NCI-H128 (cell line): ENCODE measurements around the gene CNTNAP2.
"Not testable (repeated sequence)": the region's sequence is repeated elsewhere in the genome, so short reads cannot be mapped to it uniquely, and the experiment has no call there.

Source experiments
- DNase-seq: peaks from one replicate; lab custom pipeline; 2025; ENCODE audit not compliant: unreplicated experiment; lab: John Stamatoyannopoulos, UW

Gene CNTNAP2

GRCh38 chr7:147678943-147679342 lies 1562.3 kb downstream of the CNTNAP2 start:
- no peak for DNase-seq

DNA sequence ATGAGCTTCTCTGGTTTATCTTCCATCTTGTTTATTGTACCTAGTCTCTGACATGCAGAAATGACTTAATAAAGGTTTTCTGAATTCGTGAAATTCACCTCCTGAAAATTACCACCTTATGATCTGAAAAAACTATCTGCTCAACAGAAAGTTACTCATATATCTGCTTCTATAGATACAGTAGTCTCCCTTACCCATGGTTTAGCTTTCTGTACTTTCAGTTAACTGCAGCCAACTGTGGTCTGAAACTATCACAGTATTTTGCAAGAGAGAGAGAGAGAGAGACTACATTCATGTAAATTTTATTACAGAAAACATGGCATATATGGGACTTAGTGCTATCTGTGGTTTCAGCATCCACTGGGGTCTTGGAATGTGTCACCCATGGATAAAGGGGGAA lies 1564.9 kb downstream of the CNTNAP2 start:
- DNase-seq = no peak

DNA sequence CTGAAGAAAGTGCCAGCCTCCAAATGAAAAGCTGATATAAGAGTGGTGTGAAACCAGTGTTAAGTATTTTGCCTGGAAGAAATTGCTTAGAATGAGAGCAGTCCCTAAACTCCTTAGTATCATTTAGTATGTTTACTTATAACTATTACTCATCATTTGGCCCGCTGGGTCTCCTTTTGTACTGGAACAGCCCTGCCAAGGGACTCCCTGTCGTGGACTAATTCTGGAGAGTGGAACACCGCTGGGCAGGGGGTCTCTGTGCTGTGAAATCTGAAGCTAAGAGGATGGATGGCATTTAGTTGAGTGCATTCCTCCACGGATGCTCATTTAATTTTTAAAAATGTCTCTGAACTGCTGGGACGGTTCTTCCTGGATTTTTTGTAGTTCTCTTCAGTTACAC lies 1584.1 kb downstream of the CNTNAP2 start:
- no peak for DNase-seq

GRCh38 chr7:147707926-147708325 lies 1591.3 kb downstream of the CNTNAP2 start:
- no peak for DNase-seq

GRCh38 chr7:147708871-147709270 lies 1592.3 kb downstream of the CNTNAP2 start:
- no peak for DNase-seq

- no peak for DNase-seq
Observed at GRCh38 chr7:147711447-147711846, 1594.8 kb downstream of the CNTNAP2 start.

GRCh38 chr7:147721962-147722830 lies 1605.6 kb downstream of the CNTNAP2 start:
- no peak for DNase-seq

- DNase-seq = no peak
Observed at GRCh38 chr7:147723536-147723935, 1606.9 kb downstream of the CNTNAP2 start.

- DNase-seq = no peak
Observed at GRCh38 chr7:147731311-147731710, 1614.7 kb downstream of the CNTNAP2 start.

GRCh38 chr7:147737559-147738214 lies 1621.1 kb downstream of the CNTNAP2 start:
- not testable (repeated sequence) for DNase-seq

GRCh38 chr7:147742301-147742700 lies 1625.7 kb downstream of the CNTNAP2 start:
- DNase-seq = no peak

DNA sequence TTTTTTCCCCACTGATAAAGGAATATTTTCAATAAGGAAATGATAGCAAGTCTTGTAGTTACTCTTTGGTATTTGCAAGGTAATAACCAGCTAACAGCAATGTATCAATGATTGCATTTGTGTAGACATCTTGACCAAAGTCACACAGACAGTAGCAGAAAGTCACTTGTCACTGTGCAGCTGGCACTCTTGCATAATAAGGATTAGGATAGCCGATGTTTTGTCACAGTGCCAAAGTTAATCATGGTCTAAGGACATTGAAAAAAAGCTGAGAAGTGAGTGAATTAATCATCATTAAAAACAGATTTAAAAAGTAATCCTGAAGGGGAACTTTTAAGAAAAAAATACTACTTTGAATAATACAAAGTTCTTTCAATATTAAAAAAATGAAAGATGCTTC lies 1639.7 kb downstream of the CNTNAP2 start:
- no peak for DNase-seq

DNA sequence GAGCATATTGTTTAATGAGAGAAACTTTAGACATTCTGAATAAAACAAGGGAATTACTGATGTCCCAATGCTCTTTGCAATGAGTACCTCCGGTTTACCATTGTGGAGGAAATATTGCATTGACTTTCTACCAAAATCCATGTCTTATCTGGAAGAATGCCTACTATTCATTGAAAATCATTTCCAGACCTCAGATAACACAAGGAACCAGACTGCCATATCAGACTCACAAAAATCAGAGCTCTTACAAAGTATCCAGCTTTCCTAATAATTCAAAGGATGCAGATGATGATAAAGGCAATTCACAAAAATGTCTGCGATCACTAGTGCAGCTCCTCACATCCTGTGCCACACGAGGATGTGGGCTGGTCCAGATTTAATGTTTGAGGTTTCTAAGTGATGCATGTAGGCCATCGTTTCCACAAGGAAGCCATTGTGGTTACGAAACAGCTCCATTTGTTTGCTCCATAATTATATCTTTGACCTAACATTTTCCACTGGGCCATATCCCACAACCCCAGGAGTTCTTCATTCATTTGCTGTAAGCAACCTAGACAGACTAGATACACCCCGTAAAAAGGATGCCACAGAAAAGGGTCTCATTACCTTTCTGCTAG lies 1642.8 kb downstream of the CNTNAP2 start:
- DNase-seq = no peak

DNA sequence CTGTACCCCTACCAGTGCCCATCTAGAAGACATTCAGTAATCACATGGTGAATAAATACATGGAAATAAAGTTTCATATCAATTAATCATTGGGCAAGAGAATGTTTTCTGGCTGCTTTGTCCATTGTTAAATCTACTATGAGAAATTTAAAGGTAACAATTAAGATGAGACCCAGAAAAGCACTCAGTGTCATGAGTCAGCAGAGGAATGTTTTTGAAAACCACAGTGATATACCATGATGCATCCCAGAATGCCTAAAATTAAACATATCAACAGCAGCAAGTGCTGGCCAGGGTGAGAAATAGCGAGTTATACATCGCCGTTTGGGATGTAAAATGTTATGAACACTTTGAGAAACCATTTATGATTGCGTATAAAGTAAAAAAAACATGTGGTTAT lies 1648.7 kb downstream of the CNTNAP2 start:
- DNase-seq = no peak

DNA sequence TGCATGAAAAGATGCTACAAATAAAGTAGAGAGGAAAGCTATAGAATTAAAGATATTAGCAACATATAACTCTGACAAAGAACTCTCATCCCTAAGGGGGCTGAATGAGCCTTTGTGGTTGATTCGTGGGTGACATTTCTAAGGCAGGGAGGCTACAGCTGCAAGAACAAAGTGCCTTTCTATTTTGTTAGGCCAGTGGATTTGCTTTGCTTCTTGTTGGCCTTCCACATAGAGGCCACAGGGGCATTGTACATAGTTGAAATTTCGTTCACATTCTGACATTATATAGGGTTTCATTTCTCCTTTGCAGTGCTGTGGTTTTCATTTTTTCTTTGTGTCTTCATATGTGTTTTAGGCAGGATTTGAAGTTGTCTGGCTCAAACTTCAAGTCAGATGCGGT lies 1654.7 kb downstream of the CNTNAP2 start:
- DNase-seq = no peak

GRCh38 chr7:147774461-147774860 lies 1657.9 kb downstream of the CNTNAP2 start:
- no peak for DNase-seq

GRCh38 chr7:147775516-147776284 lies 1659.1 kb downstream of the CNTNAP2 start:
- DNase-seq = no peak

GRCh38 chr7:147777309-147777708 lies 1660.7 kb downstream of the CNTNAP2 start:
- no peak for DNase-seq

- no peak for DNase-seq
Observed at GRCh38 chr7:147779949-147780348, 1663.3 kb downstream of the CNTNAP2 start.

DNA sequence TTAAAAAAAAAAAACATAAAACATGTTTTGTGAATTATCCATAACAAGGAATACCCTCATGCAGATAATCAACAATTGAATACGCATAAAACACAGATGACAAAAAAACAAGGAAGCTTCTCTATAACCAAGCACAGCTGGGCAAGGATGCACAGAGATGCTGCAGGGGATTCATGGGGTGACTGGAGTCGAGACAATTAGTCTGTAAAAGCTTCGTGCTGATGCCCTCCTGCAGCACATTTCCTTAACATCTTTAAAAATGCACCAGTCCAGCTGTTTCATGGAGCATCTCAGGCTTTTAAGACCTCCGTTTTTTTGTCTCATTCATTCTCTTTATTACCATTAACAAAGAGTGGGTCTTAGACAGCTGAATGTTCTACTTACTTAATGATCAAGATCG lies 1680.0 kb downstream of the CNTNAP2 start:
- DNase-seq = no peak

DNA sequence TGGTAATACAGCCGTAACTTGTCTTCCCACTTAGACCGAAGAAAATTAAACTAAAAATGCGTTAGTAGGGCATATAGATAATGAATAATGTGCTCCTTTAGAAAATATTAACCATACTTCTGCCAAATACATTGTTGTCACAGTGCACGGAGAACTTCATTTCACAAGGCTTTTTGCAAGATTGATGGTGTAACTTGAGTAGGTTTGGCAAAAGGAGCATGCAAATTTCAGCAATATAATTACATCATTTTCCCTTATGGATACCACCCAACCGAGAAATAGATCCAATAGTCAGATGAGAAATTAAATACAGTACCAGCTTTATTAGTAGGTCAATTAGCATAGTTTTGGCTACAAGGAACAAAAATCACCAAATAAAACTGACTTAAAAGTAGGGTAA lies 1681.4 kb downstream of the CNTNAP2 start:
- no peak for DNase-seq
